ENCODE measurements around the gene DNMT3A. TPM values are rescaled to one million over a fixed set of nuclear protein-coding genes. Genes with fewer than 3 reads are reported as not detected.

DNMT3A gene
- total and polyA plus RNA-seq, 2 experiments from 2014 or later: 2.5 to 18.4 TPM

GRCh38 chr2:25307949-25308557 lies 33.7 kb downstream of the DNMT3A start:
- Histone ChIP-seq H3K4me1 (ENCODE audit: insufficient read depth) (no peaks in the 10 kb centered on the region), H3F3A (ENCODE audit: insufficient read depth) (no peaks in the 10 kb centered on the region)

GRCh38 chr2:25306777-25307368 lies 34.9 kb downstream of the DNMT3A start:
- Histone ChIP-seq H3K4me3 (no peak overlapping the region), H4K20me1 (ENCODE audit: insufficient read depth) (no peaks in the 10 kb centered on the region; the same call in 1 of the 2 replicates), H2AFZ (no peak overlapping the region), H3K27ac (no peak overlapping the region), H3K4me1 (ENCODE audit: insufficient read depth) (peaks cover 2% of the 10 kb centered on the region; the same call in 1 of the 2 replicates), H3K9me3 (ENCODE audit: low read depth) (no peaks in the 10 kb centered on the region), H3F3A (ENCODE audit: insufficient read depth) (0 out of 2 replicates have a peak, but pooled peaks cover 4% of the 10 kb centered on the region), H3K27me3 (replicated peaks; ENCODE audit: insufficient read depth) (no peaks in the 10 kb centered on the region), H3K9me2 (ENCODE audit: insufficient read depth) (no peaks in the 10 kb centered on the region), H3K36me3 (ENCODE audit: low read depth) (no peaks in the 10 kb centered on the region), H3K4me2 (ENCODE audit: unreplicated experiment) (no peak overlapping the region), H3K79me2 (ENCODE audit: insufficient read depth) (no peaks in the 10 kb centered on the region), H3K9ac (no peak overlapping the region)
- 70 to 76% methylated on average over 6 of the region's 6 CpGs for WGBS, 2 experiments (ENCODE audit: low coverage in 1 of 2, low lambda C conversion rate in 2 of 2, missing lambda C conversion rate in 2 of 2)
- no peak for TF ChIP-seq EZH2phosphoT487 (IDR thresholded peaks at IDR 0.05; ENCODE audit: insufficient read depth, low read depth)
- TF ChIP-seq EZH2 (IDR thresholded peaks at IDR 0.05; ENCODE audit: insufficient read depth, poor library complexity, severe bottlenecking): no peak
- peak; percentile 14 for DNase-seq
- in situ Hi-C loops (cut with MboI): no loop called here

More at GRCh38 chr2:25307949-25308557, 33.7 kb downstream of the DNMT3A start:
- Histone ChIP-seq H3K9me2 (ENCODE audit: insufficient read depth) (no peaks in the 10 kb centered on the region), H3K36me3 (ENCODE audit: low read depth) (no peaks in the 10 kb centered on the region), H4K20me1 (ENCODE audit: insufficient read depth) (no peaks in the 10 kb centered on the region; the same call in 1 of the 2 replicates), H3K4me2 (ENCODE audit: unreplicated experiment) (no peak overlapping the region), H3K27ac (no peak overlapping the region), H3K4me3 (no peak overlapping the region), H3K9ac (no peak overlapping the region), H3K79me2 (ENCODE audit: insufficient read depth) (no peaks in the 10 kb centered on the region), H2AFZ (no peak overlapping the region), H3K9me3 (ENCODE audit: low read depth) (no peaks in the 10 kb centered on the region), H3K27me3 (replicated peaks; ENCODE audit: insufficient read depth) (no peaks in the 10 kb centered on the region)
- no peak for DNase-seq
- TF ChIP-seq EZH2phosphoT487 (IDR thresholded peaks at IDR 0.05; ENCODE audit: insufficient read depth, low read depth): no peak
- WGBS, 2 experiments (ENCODE audit: low coverage in 1 of 2, low lambda C conversion rate in 2 of 2, missing lambda C conversion rate in 2 of 2): 90 to 94% methylated on average over 7 of the region's 7 CpGs
- in situ Hi-C loops (cut with MboI): no loop called here

GRCh38 chr2:25305775-25306174 lies 36.0 kb downstream of the DNMT3A start:
- no peak overlapping the region for H3K9ac ChIP-seq
- H3K4me1 ChIP-seq (ENCODE audit: insufficient read depth): peaks cover 13% of the 10 kb centered on the region; the same call in 1 of the 2 replicates
- TF ChIP-seq EZH2 (IDR thresholded peaks at IDR 0.05; ENCODE audit: insufficient read depth, poor library complexity, severe bottlenecking) (no peak), EZH2phosphoT487 (IDR thresholded peaks at IDR 0.05; ENCODE audit: insufficient read depth, low read depth) (no peak)
- no peaks in the 10 kb centered on the region for H3K9me2 ChIP-seq (ENCODE audit: insufficient read depth)
- DNase-seq: no peak
- 71 to 75% methylated on average over 10 of the region's 10 CpGs for WGBS, 2 experiments (ENCODE audit: low coverage in 1 of 2, low lambda C conversion rate in 2 of 2, missing lambda C conversion rate in 2 of 2)
- no peak overlapping the region for H3K4me2 ChIP-seq (ENCODE audit: unreplicated experiment)
- H3K9me3 ChIP-seq (ENCODE audit: low read depth): no peaks in the 10 kb centered on the region
- in situ Hi-C loops (cut with MboI): no loop called here
- no peaks in the 10 kb centered on the region for H3K79me2 ChIP-seq (ENCODE audit: insufficient read depth)
- no peaks in the 10 kb centered on the region for H3K27me3 ChIP-seq (replicated peaks; ENCODE audit: insufficient read depth)
- no peaks in the 10 kb centered on the region for H3K36me3 ChIP-seq (ENCODE audit: low read depth)
- no peak overlapping the region for H3K27ac ChIP-seq
- H2AFZ ChIP-seq: no peak overlapping the region
- no peak overlapping the region for H3K4me3 ChIP-seq
- no peaks in the 10 kb centered on the region; the same call in 1 of the 2 replicates for H4K20me1 ChIP-seq (ENCODE audit: insufficient read depth)
- H3F3A ChIP-seq (ENCODE audit: insufficient read depth): peaks cover 15% of the 10 kb centered on the region; the same call in 1 of the 2 replicates

- Histone ChIP-seq H3K4me3 (no peak overlapping the region), H3F3A (ENCODE audit: insufficient read depth) (peaks cover 15% of the 10 kb centered on the region; the same call in 1 of the 2 replicates), H3K9me3 (ENCODE audit: low read depth) (no peaks in the 10 kb centered on the region), H3K36me3 (ENCODE audit: low read depth) (no peaks in the 10 kb centered on the region), H4K20me1 (ENCODE audit: insufficient read depth) (no peaks in the 10 kb centered on the region; the same call in 1 of the 2 replicates), H3K9ac (no peak overlapping the region), H3K4me2 (ENCODE audit: unreplicated experiment) (no peak overlapping the region), H3K27me3 (replicated peaks; ENCODE audit: insufficient read depth) (no peaks in the 10 kb centered on the region), H3K79me2 (ENCODE audit: insufficient read depth) (no peaks in the 10 kb centered on the region), H3K9me2 (ENCODE audit: insufficient read depth) (no peaks in the 10 kb centered on the region), H3K27ac (no peak overlapping the region), H3K4me1 (ENCODE audit: insufficient read depth) (peaks cover 13% of the 10 kb centered on the region; the same call in 1 of the 2 replicates), H2AFZ (no peak overlapping the region)
- in situ Hi-C loops (cut with MboI): no loop called here
- WGBS, 2 experiments (ENCODE audit: low coverage in 1 of 2, low lambda C conversion rate in 2 of 2, missing lambda C conversion rate in 2 of 2): 92 to 95% methylated on average over 16 of the region's 16 CpGs
- no peak for DNase-seq
- no peak for TF ChIP-seq EZH2 (IDR thresholded peaks at IDR 0.05; ENCODE audit: insufficient read depth, poor library complexity, severe bottlenecking)
- TF ChIP-seq EZH2phosphoT487 (IDR thresholded peaks at IDR 0.05; ENCODE audit: insufficient read depth, low read depth): no peak
Observed at GRCh38 chr2:25304826-25305596, 36.7 kb downstream of the DNMT3A start.
